Mesendoderm (in vitro differentiated cells): ENCODE data around the gene SLC37A2.

ENCODE experiments used
- DNase-seq: peaks from one replicate; pipeline ENCODE4 v3.0.0; 2013
- H2AK5ac ChIP-seq: 2 replicates; pipeline ENCODE4 v1.6.1; 2013; ENCODE audit warnings: low read length, inconsistent platforms
- H2BK120ac ChIP-seq: 2 replicates; pipeline ENCODE4 v1.6.1; 2013; ENCODE audit warnings: low read depth, mild to moderate bottlenecking, low read length, moderate library complexity, mixed read lengths
- H2BK15ac ChIP-seq: replicated peaks from 2 replicates; pipeline ENCODE4 v1.6.1; 2013; ENCODE audit warnings: low read depth, mild to moderate bottlenecking, moderate library complexity
- H2BK5ac ChIP-seq: 2 replicates; pipeline ENCODE4 v1.6.1; 2013; ENCODE audit warnings: low read length, inconsistent platforms
- H3K18ac ChIP-seq: 2 replicates; pipeline ENCODE4 v1.6.1; 2013; ENCODE audit warnings: mild to moderate bottlenecking, low read length, mixed read lengths
- H3K23ac ChIP-seq: one replicate; pipeline ENCODE4 v1.6.1; 2013; ENCODE audit warnings: low read length
- H3K27ac ChIP-seq: 2 replicates; pipeline ENCODE4 v1.5.1; 2013; ENCODE audit warnings: low read depth, mild to moderate bottlenecking, inconsistent platforms, low read length, moderate library complexity
- H3K27me3 ChIP-seq: 2 replicates; pipeline ENCODE4 v1.6.1; 2013; ENCODE audit warnings: low read length, control low read depth, mild to moderate bottlenecking, inconsistent platforms; ENCODE audit not compliant: insufficient read depth, poor library complexity
- H3K36me3 ChIP-seq: 2 replicates; pipeline ENCODE4 v1.6.1; 2013; ENCODE audit warnings: low read length, inconsistent platforms; ENCODE audit not compliant: control insufficient read depth, insufficient read depth
- H3K4ac ChIP-seq: one replicate; pipeline ENCODE4 v1.6.1; 2013; ENCODE audit warnings: low read depth, mild to moderate bottlenecking, low read length, moderate library complexity
- H3K4me1 ChIP-seq: 2 replicates; pipeline ENCODE4 v1.6.1; 2013; ENCODE audit warnings: low read depth, low read length, inconsistent platforms; ENCODE audit not compliant: control insufficient read depth
- H3K4me2 ChIP-seq: 2 replicates; pipeline ENCODE4 v1.6.1; 2013; ENCODE audit warnings: low read length
- H3K4me3 ChIP-seq: 2 replicates; pipeline ENCODE4 v1.5.1; 2013; ENCODE audit warnings: mild to moderate bottlenecking, low read length
- H3K56ac ChIP-seq: one replicate; pipeline ENCODE4 v1.6.1; 2013; ENCODE audit warnings: low read length
- H3K79me1 ChIP-seq: 2 replicates; pipeline ENCODE4 v1.6.1; 2013; ENCODE audit warnings: low read length, inconsistent platforms
- H3K79me2 ChIP-seq: 2 replicates; pipeline ENCODE4 v1.6.1; 2013; ENCODE audit warnings: mild to moderate bottlenecking, low read length; ENCODE audit not compliant: control insufficient read depth, insufficient read depth
- H3K9ac ChIP-seq: 2 replicates; pipeline ENCODE4 v1.6.1; 2013; ENCODE audit warnings: low read length, inconsistent platforms
- H4K5ac ChIP-seq: one replicate; pipeline ENCODE4 v1.6.1; 2013; ENCODE audit warnings: low read length
- H4K8ac ChIP-seq: one replicate; pipeline ENCODE4 v1.6.1; 2013; ENCODE audit warnings: low read depth, mild to moderate bottlenecking, control low read depth, low read length, moderate library complexity
- WGBS: extraction: QIAGEN DNeasy Blood & Tissue Kit; methylation state at CpG from one replicate; pipeline ENCODE4 v1.1.7; 2013; ENCODE audit warnings: low lambda C conversion rate, missing lambda C conversion rate; ENCODE audit not compliant: insufficient coverage; ENCODE audit errors: extremely low coverage; 5-methylcytosine and 5-hydroxymethylcytosine counted together

SLC37A2 gene

GRCh38 chr11:125082611-125083311 lies 19.7 kb downstream of the SLC37A2 start:
- Histone ChIP-seq H4K5ac (no peak overlapping the region), H2BK120ac (no peak overlapping the region), H3K27ac (no peak overlapping the region), H3K79me2 (no peaks in the 10 kb centered on the region), H3K4me2 (no peak overlapping the region), H3K9ac (no peak overlapping the region), H3K4ac (no peak overlapping the region), H3K27me3 (no peaks in the 10 kb centered on the region), H3K36me3 (no peaks in the 10 kb centered on the region), H3K18ac (no peak overlapping the region), H3K56ac (no peak overlapping the region), H2BK15ac (no peak overlapping the region), H2BK5ac (no peak overlapping the region), H3K4me3 (no peak overlapping the region), H3K23ac (no peak overlapping the region), H2AK5ac (no peak overlapping the region), H3K79me1 (no peaks in the 10 kb centered on the region), H3K4me1 (peaks cover 2% of the 10 kb centered on the region), H4K8ac (no peak overlapping the region)
- no peak for DNase-seq
- no CpG with 5 or more reads among the region's 10 CpGs for WGBS

- Histone ChIP-seq H3K23ac (no peak overlapping the region), H3K79me1 (no peaks in the 10 kb centered on the region), H3K4ac (no peak overlapping the region), H2BK5ac (no peak overlapping the region), H3K4me2 (no peak overlapping the region), H3K18ac (no peak overlapping the region), H3K36me3 (no peaks in the 10 kb centered on the region), H3K4me1 (peaks cover 2% of the 10 kb centered on the region), H3K27ac (no peak overlapping the region), H4K8ac (no peak overlapping the region), H2BK15ac (no peak overlapping the region), H2AK5ac (no peak overlapping the region), H3K9ac (no peak overlapping the region), H4K5ac (no peak overlapping the region), H2BK120ac (no peak overlapping the region), H3K79me2 (no peaks in the 10 kb centered on the region), H3K27me3 (no peaks in the 10 kb centered on the region), H3K56ac (no peak overlapping the region), H3K4me3 (no peak overlapping the region)
- WGBS, result no CpG with 5 or more reads among the region's 11 CpGs
- no peak for DNase-seq
Observed at GRCh38 chr11:125083312-125084056, 20.4 kb downstream of the SLC37A2 start.

DNA sequence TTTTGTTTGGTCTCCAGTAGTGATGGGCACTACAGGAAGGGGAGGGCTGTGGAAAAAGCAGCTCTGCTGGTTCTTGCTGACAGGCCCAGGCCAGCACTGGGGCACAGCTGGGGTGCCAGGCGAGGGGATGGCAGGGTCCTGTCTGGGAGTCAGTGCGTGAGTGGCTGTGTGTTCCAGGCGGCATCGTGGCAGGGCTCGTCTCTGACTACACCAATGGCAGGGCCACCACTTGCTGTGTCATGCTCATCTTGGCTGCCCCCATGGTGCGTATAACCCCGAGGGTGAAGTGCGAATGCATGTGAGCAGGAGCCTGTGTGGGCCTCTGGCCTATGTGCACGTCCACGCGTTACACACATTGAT lies 20.9 kb downstream of the SLC37A2 start:
- Histone ChIP-seq H3K4me3 (no peak overlapping the region), H3K18ac (no peak overlapping the region), H4K5ac (no peak overlapping the region), H3K56ac (no peak overlapping the region), H4K8ac (no peak overlapping the region), H2BK15ac (no peak overlapping the region), H3K36me3 (no peaks in the 10 kb centered on the region), H2BK120ac (no peak overlapping the region), H3K4ac (no peak overlapping the region), H3K79me2 (no peaks in the 10 kb centered on the region), H3K9ac (no peak overlapping the region), H3K23ac (no peak overlapping the region), H3K27ac (no peak overlapping the region), H3K79me1 (no peaks in the 10 kb centered on the region), H3K4me2 (no peak overlapping the region), H3K4me1 (peaks cover 2% of the 10 kb centered on the region), H3K27me3 (no peaks in the 10 kb centered on the region), H2BK5ac (no peak overlapping the region), H2AK5ac (no peak overlapping the region)
- no CpG with 5 or more reads among the region's 11 CpGs for WGBS
- DNase-seq, result no peak

DNA sequence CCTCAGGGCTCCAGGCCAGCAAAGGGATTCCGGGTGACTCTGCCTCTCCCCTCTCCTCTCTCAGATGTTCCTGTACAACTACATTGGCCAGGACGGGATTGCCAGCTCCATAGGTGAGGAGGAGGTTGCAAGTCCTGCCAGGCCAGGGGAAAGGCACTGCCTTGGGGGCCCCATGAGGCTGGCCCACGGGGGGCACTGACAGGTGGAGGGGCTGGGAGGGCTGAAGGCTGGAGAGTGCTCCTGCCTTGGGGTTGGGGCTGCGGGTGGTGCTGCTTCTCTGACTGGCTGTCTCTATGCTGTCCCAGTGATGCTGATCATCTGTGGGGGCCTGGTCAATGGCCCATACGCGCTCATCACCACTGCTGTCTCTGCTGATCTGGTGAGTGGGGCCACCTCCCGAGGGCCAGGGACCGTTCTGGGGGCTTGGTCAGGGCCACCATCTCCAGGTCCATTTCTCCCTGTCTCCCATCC lies 21.7 kb downstream of the SLC37A2 start:
- no peak overlapping the region for H2AK5ac ChIP-seq
- H3K27ac ChIP-seq, result no peak overlapping the region
- WGBS, result no CpG with 5 or more reads among the region's 8 CpGs
- H3K36me3 ChIP-seq, result no peaks in the 10 kb centered on the region
- no peak overlapping the region for H2BK5ac ChIP-seq
- H3K79me2 ChIP-seq, result no peaks in the 10 kb centered on the region
- H3K9ac ChIP-seq, result no peak overlapping the region
- H3K18ac ChIP-seq, result no peak overlapping the region
- no peak overlapping the region for H3K4ac ChIP-seq
- H2BK15ac ChIP-seq, result no peak overlapping the region
- no peak for DNase-seq
- H3K79me1 ChIP-seq, result no peaks in the 10 kb centered on the region
- no peak overlapping the region for H4K5ac ChIP-seq
- H4K8ac ChIP-seq, result no peak overlapping the region
- H3K4me2 ChIP-seq, result no peak overlapping the region
- H2BK120ac ChIP-seq, result no peak overlapping the region
- no peak overlapping the region for H3K4me3 ChIP-seq
- no peak overlapping the region for H3K23ac ChIP-seq
- H3K4me1 ChIP-seq, result peaks cover 2% of the 10 kb centered on the region
- H3K27me3 ChIP-seq, result no peaks in the 10 kb centered on the region
- no peak overlapping the region for H3K56ac ChIP-seq

- no peak overlapping the region for H3K4me2 ChIP-seq
- peak overlapping the region; percentile 5 for H3K56ac ChIP-seq
- H4K5ac ChIP-seq, result no peak overlapping the region
- no peaks in the 10 kb centered on the region for H3K36me3 ChIP-seq
- no peak overlapping the region for H3K27ac ChIP-seq
- no peak overlapping the region for H2AK5ac ChIP-seq
- H3K23ac ChIP-seq, result no peak overlapping the region
- no peak overlapping the region for H2BK5ac ChIP-seq
- no CpG with 5 or more reads among the region's 20 CpGs for WGBS
- no peak overlapping the region for H3K4ac ChIP-seq
- peak; percentile 30 for DNase-seq
- no peak overlapping the region for H2BK15ac ChIP-seq
- H3K27me3 ChIP-seq, result no peaks in the 10 kb centered on the region
- H4K8ac ChIP-seq, result no peak overlapping the region
- H3K18ac ChIP-seq, result no peak overlapping the region
- no peak overlapping the region for H2BK120ac ChIP-seq
- H3K4me1 ChIP-seq, result peaks cover 2% of the 10 kb centered on the region
- H3K79me2 ChIP-seq, result no peaks in the 10 kb centered on the region
- no peak overlapping the region for H3K4me3 ChIP-seq
- no peaks in the 10 kb centered on the region for H3K79me1 ChIP-seq
- no peak overlapping the region for H3K9ac ChIP-seq
Observed at GRCh38 chr11:125085301-125086081, 22.4 kb downstream of the SLC37A2 start.
